ENCODE results near the gene TMEM204. TPM values are rescaled to one million over a fixed set of nuclear protein-coding genes. Genes with fewer than 3 reads are reported as not detected.
A peak's percentile ranks its signal among the peaks of the same experiment; 100 is the strongest.

The TMEM204 gene
- polyA plus RNA-seq, 2 donors, result 3.4 to 6.2 TPM

- peaks cover 8 to 13% of the 10 kb centered on the region in 2 donors for H3K4me1 ChIP-seq (ENCODE audit: control insufficient read depth in 2 of 2, insufficient read depth in 2 of 2, low read length in 1 of 2)
- no peak overlapping the region for H3K27ac ChIP-seq (ENCODE audit: low read depth in 2 of 2, low read length in 1 of 2)
- peaks cover 0 to 18% of the 10 kb centered on the region in 2 donors for H3K36me3 ChIP-seq (ENCODE audit: control insufficient read depth in 2 of 2, insufficient read depth in 2 of 2, low read length in 1 of 2)
- WGBS, 2 donors, result 91 to 92% methylated on average over 12 of the region's 12 CpGs
- H3K4me3 ChIP-seq (ENCODE audit: low read depth in 1 of 2, low read length in 2 of 2), result no peak overlapping the region
- peaks cover 0 to 2% of the 10 kb centered on the region in 2 donors for H3K9me3 ChIP-seq (ENCODE audit: control insufficient read depth in 2 of 2, insufficient read depth in 1 of 2, low read depth in 1 of 2, low read length in 1 of 2)
- no peaks in the 10 kb centered on the region for H3K27me3 ChIP-seq (ENCODE audit: control insufficient read depth in 1 of 2, insufficient read depth in 2 of 2, low read length in 2 of 2)
Observed at GRCh38 chr16:1551166-1551565, 17.7 kb downstream of the TMEM204 start.

- Histone ChIP-seq H3K36me3 (ENCODE audit: control insufficient read depth in 2 of 2, insufficient read depth in 2 of 2, low read length in 1 of 2) (peaks cover 0 to 18% of the 10 kb centered on the region in 2 donors), H3K4me1 (ENCODE audit: control insufficient read depth in 2 of 2, insufficient read depth in 2 of 2, low read length in 1 of 2) (peaks cover 2 to 13% of the 10 kb centered on the region in 2 donors), H3K27me3 (ENCODE audit: control insufficient read depth in 1 of 2, insufficient read depth in 2 of 2, low read length in 2 of 2) (no peaks in the 10 kb centered on the region), H3K27ac (ENCODE audit: low read depth in 2 of 2, low read length in 1 of 2) (no peak overlapping the region), H3K4me3 (ENCODE audit: low read depth in 1 of 2, low read length in 2 of 2) (no peak overlapping the region), H3K9me3 (ENCODE audit: control insufficient read depth in 2 of 2, insufficient read depth in 1 of 2, low read depth in 1 of 2, low read length in 1 of 2) (peaks cover 0 to 2% of the 10 kb centered on the region in 2 donors)
- WGBS, 2 donors, result 86 to 92% methylated on average over 15 of the region's 15 CpGs
Observed at GRCh38 chr16:1552129-1552528, 18.7 kb downstream of the TMEM204 start.

DNA sequence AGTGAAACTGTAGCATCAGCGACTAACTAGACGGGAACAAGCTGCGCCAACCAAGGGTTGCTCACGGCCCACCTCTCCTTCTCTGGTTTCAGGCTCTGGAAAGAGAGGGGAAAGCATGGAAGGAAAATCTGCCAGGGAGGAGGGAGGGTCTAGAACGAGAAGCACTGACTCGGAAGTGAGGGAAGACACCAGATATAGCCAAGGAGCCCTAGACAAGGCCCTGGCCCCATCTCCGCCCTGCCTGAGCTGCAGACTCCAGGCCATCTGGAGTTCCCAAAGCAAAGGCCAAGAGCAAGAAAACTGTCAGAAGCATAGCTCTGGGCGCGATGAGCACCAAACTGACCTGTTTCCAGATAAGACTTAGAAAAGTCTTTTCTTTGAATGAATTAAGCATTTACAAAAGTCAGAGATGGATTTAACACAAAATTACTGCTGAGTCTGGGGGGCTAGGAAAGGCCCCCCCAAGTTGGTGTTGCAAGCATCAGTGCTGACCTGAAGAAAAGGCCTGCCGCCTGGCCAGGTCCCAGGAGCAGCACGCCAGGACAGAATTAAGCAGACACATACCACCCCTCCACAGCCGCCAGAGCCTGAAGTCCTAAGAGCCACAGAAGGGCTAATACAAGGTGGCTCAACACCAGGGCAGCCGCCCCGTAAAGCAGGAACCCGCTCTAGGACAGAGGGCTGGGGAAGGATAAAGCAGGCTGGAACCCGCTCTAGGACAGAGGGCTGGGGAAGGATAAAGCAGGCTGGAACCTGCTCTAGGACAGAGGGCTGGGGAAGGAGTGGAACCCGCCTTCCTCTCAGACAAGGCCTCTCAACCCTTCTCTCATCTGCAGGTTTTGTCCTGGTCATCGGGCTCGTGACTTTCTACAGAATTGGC, 20.7 kb downstream of the TMEM204 start:
- H3K4me3 ChIP-seq (ENCODE audit: low read depth in 1 of 2, low read length in 2 of 2), result no peak overlapping the region
- H3K27me3 ChIP-seq (ENCODE audit: control insufficient read depth in 1 of 2, insufficient read depth in 2 of 2, low read length in 2 of 2), result no peaks in the 10 kb centered on the region
- peaks cover 0 to 2% of the 10 kb centered on the region in 2 donors for H3K9me3 ChIP-seq (ENCODE audit: control insufficient read depth in 2 of 2, insufficient read depth in 1 of 2, low read depth in 1 of 2, low read length in 1 of 2)
- WGBS, 2 donors, result 78 to 82% methylated on average over 19 of the region's 19 CpGs
- H3K4me1 ChIP-seq (ENCODE audit: control insufficient read depth in 2 of 2, insufficient read depth in 2 of 2, low read length in 1 of 2), result peaks cover 0 to 8% of the 10 kb centered on the region in 2 donors
- H3K36me3 ChIP-seq (ENCODE audit: control insufficient read depth in 2 of 2, insufficient read depth in 2 of 2, low read length in 1 of 2), result peaks cover 0 to 21% of the 10 kb centered on the region in 2 donors
- H3K27ac ChIP-seq (ENCODE audit: low read depth in 2 of 2, low read length in 1 of 2), result peak overlapping the region in 1 of 2 donors; percentile 18

- Histone ChIP-seq H3K9me3 (ENCODE audit: control insufficient read depth in 2 of 2, insufficient read depth in 1 of 2, low read depth in 1 of 2, low read length in 1 of 2) (peaks cover 0 to 2% of the 10 kb centered on the region in 2 donors), H3K27me3 (ENCODE audit: control insufficient read depth in 1 of 2, insufficient read depth in 2 of 2, low read length in 2 of 2) (no peaks in the 10 kb centered on the region), H3K27ac (ENCODE audit: low read depth in 2 of 2, low read length in 1 of 2) (peak overlapping the region in 1 of 2 donors; percentile 18), H3K36me3 (ENCODE audit: control insufficient read depth in 2 of 2, insufficient read depth in 2 of 2, low read length in 1 of 2) (peaks cover 0 to 22% of the 10 kb centered on the region in 2 donors), H3K4me3 (ENCODE audit: low read depth in 1 of 2, low read length in 2 of 2) (no peak overlapping the region), H3K4me1 (ENCODE audit: control insufficient read depth in 2 of 2, insufficient read depth in 2 of 2, low read length in 1 of 2) (peaks cover 0 to 8% of the 10 kb centered on the region in 2 donors)
- WGBS, 2 donors, result 93 to 95% methylated on average over 34 of the region's 34 CpGs
Observed at GRCh38 chr16:1554826-1555445, 21.5 kb downstream of the TMEM204 start.

- Histone ChIP-seq H3K4me1 (ENCODE audit: control insufficient read depth in 2 of 2, insufficient read depth in 2 of 2, low read length in 1 of 2) (peaks cover 0 to 6% of the 10 kb centered on the region in 2 donors), H3K9me3 (ENCODE audit: control insufficient read depth in 2 of 2, insufficient read depth in 1 of 2, low read depth in 1 of 2, low read length in 1 of 2) (peaks cover 0 to 2% of the 10 kb centered on the region in 2 donors), H3K4me3 (ENCODE audit: low read depth in 1 of 2, low read length in 2 of 2) (no peak overlapping the region), H3K36me3 (ENCODE audit: control insufficient read depth in 2 of 2, insufficient read depth in 2 of 2, low read length in 1 of 2) (peaks cover 0 to 25% of the 10 kb centered on the region in 2 donors), H3K27ac (ENCODE audit: low read depth in 2 of 2, low read length in 1 of 2) (peak overlapping the region in 1 of 2 donors; percentile 29), H3K27me3 (ENCODE audit: control insufficient read depth in 1 of 2, insufficient read depth in 2 of 2, low read length in 2 of 2) (no peaks in the 10 kb centered on the region)
- WGBS, 2 donors, result 53 to 67% methylated on average over 13 of the region's 13 CpGs
Observed at GRCh38 chr16:1556254-1556653, 22.8 kb downstream of the TMEM204 start.

- Histone ChIP-seq H3K36me3 (ENCODE audit: control insufficient read depth in 2 of 2, insufficient read depth in 2 of 2, low read length in 1 of 2) (peaks cover 0 to 24% of the 10 kb centered on the region in 2 donors), H3K27ac (ENCODE audit: low read depth in 2 of 2, low read length in 1 of 2) (no peak overlapping the region), H3K4me1 (ENCODE audit: control insufficient read depth in 2 of 2, insufficient read depth in 2 of 2, low read length in 1 of 2) (peaks cover 0 to 6% of the 10 kb centered on the region in 2 donors), H3K9me3 (ENCODE audit: control insufficient read depth in 2 of 2, insufficient read depth in 1 of 2, low read depth in 1 of 2, low read length in 1 of 2) (peaks cover 0 to 2% of the 10 kb centered on the region in 2 donors), H3K4me3 (ENCODE audit: low read depth in 1 of 2, low read length in 2 of 2) (no peak overlapping the region), H3K27me3 (ENCODE audit: control insufficient read depth in 1 of 2, insufficient read depth in 2 of 2, low read length in 2 of 2) (no peaks in the 10 kb centered on the region)
- 91 to 95% methylated on average over 16 of the region's 16 CpGs for WGBS, 2 donors
Observed at GRCh38 chr16:1557074-1557473, 23.6 kb downstream of the TMEM204 start.

DNA sequence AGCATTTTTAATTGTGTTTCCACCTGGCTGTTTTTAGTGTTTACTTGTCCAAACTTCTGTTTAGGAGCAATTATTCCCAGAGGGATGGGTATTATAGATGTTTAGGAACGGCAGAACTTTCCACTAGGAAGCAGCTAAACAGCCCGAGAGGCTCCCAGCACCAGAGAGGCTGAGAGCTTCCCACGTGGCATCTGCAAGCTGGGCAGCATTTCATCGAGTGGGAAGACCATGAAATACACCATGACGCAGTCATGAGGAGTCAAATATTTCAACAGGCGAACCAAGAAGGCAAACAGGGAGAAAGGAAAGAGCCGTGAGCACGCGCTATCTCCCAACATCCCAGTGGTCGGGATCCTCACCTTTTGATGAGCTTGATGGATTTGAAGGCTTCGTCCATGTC, 24.1 kb downstream of the TMEM204 start:
- H3K4me3 ChIP-seq (ENCODE audit: low read depth in 1 of 2, low read length in 2 of 2), result no peak overlapping the region
- no peaks in the 10 kb centered on the region for H3K27me3 ChIP-seq (ENCODE audit: control insufficient read depth in 1 of 2, insufficient read depth in 2 of 2, low read length in 2 of 2)
- WGBS, 2 donors, result 90 to 92% methylated on average over 11 of the region's 11 CpGs
- peaks cover 0 to 21% of the 10 kb centered on the region in 2 donors for H3K36me3 ChIP-seq (ENCODE audit: control insufficient read depth in 2 of 2, insufficient read depth in 2 of 2, low read length in 1 of 2)
- H3K9me3 ChIP-seq (ENCODE audit: control insufficient read depth in 2 of 2, insufficient read depth in 1 of 2, low read depth in 1 of 2, low read length in 1 of 2), result peaks cover 0 to 2% of the 10 kb centered on the region in 2 donors
- no peak overlapping the region for H3K27ac ChIP-seq (ENCODE audit: low read depth in 2 of 2, low read length in 1 of 2)
- peaks cover 0 to 6% of the 10 kb centered on the region in 2 donors for H3K4me1 ChIP-seq (ENCODE audit: control insufficient read depth in 2 of 2, insufficient read depth in 2 of 2, low read length in 1 of 2)

DNA sequence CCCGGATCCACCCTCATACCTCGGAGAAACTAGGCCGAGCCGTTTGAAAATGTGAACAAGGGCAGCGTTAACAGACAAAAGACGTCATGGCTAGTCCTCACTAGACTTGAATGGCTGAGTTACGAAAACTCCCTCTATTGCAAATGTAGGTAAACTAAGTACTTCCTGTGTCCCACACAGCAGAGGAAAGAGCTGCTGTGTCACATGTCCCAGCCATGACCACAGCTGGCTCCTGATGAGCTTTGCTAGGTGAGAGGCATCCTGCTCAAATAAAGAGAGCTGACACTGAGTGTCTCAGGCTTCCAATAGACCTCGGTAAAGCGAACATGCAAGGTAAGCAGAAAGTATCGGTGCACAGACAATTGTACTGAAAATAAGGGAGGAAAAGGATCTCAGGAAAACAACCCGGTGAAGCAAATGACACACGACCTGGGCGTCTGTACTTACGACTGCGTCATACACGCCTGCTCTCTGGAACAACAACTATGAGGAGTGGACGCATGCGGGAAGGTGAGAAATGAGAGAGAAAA, 26.0 kb downstream of the TMEM204 start:
- no peak overlapping the region for H3K27ac ChIP-seq (ENCODE audit: low read depth in 2 of 2, low read length in 1 of 2)
- 83 to 85% methylated on average over 18 of the region's 18 CpGs for WGBS, 2 donors
- H3K27me3 ChIP-seq (ENCODE audit: control insufficient read depth in 1 of 2, insufficient read depth in 2 of 2, low read length in 2 of 2), result no peaks in the 10 kb centered on the region
- H3K9me3 ChIP-seq (ENCODE audit: control insufficient read depth in 2 of 2, insufficient read depth in 1 of 2, low read depth in 1 of 2, low read length in 1 of 2), result peaks cover 0 to 2% of the 10 kb centered on the region in 2 donors
- H3K36me3 ChIP-seq (ENCODE audit: control insufficient read depth in 2 of 2, insufficient read depth in 2 of 2, low read length in 1 of 2), result peaks cover 0 to 22% of the 10 kb centered on the region in 2 donors
- no peak overlapping the region for H3K4me3 ChIP-seq (ENCODE audit: low read depth in 1 of 2, low read length in 2 of 2)
- peaks cover 0 to 6% of the 10 kb centered on the region in 2 donors for H3K4me1 ChIP-seq (ENCODE audit: control insufficient read depth in 2 of 2, insufficient read depth in 2 of 2, low read length in 1 of 2)

DNA sequence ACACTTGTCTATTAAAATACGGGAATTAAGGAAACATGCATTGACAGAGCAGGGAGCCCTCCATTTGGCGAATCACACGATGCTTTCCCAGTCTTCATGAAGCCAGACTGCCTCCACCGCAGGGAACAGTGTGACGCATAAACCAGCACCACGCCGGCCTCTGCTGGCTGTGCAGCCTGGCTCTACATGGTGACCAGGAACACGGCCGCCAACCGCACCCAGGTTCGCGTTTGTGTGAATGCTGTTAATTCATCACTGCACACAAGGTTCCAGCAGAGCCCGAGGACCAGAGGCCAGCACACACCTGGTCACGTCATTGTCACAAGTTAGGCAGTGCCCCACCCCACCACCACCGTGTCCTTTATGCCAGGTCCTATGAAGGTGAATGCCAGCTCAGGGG, 26.7 kb downstream of the TMEM204 start:
- H3K27ac ChIP-seq (ENCODE audit: low read depth in 2 of 2, low read length in 1 of 2), result no peak overlapping the region
- H3K9me3 ChIP-seq (ENCODE audit: control insufficient read depth in 2 of 2, insufficient read depth in 1 of 2, low read depth in 1 of 2, low read length in 1 of 2), result no peaks in the 10 kb centered on the region
- no peaks in the 10 kb centered on the region for H3K27me3 ChIP-seq (ENCODE audit: control insufficient read depth in 1 of 2, insufficient read depth in 2 of 2, low read length in 2 of 2)
- 86% methylated on average over 15 of the region's 15 CpGs for whole genome bisulfite sequencing, 2 donors
- H3K4me3 ChIP-seq (ENCODE audit: low read depth in 1 of 2, low read length in 2 of 2), result no peak overlapping the region
- no peaks in the 10 kb centered on the region for H3K4me1 ChIP-seq (ENCODE audit: control insufficient read depth in 2 of 2, insufficient read depth in 2 of 2, low read length in 1 of 2)
- peaks cover 0 to 17% of the 10 kb centered on the region in 2 donors for H3K36me3 ChIP-seq (ENCODE audit: control insufficient read depth in 2 of 2, insufficient read depth in 2 of 2, low read length in 1 of 2)
